HL-60 (cell line): ENCODE results near the gene CHRNB2.

Source experiments
- CTCF ChIP-seq: IDR thresholded peaks from one replicate; pipeline ENCODE4 v1.5.1; 2011; ENCODE audit warnings: low read length, control low read depth, inconsistent platforms; ENCODE audit not compliant: insufficient read depth
- REST ChIP-seq: IDR thresholded peaks from 2 replicates; pipeline ENCODE4 v1.6.1; 2012; ENCODE audit warnings: low read depth; ENCODE audit not compliant: insufficient replicate concordance

- TF ChIP-seq CTCF: no peak
- no peak for TF ChIP-seq REST
Measured at GRCh38 chr1:154581766-154582165, 14.2 kb downstream of the CHRNB2 start.
